Endothelial cell of umbilical vein (primary cell): ENCODE data around the gene SCUBE3. TPM values are rescaled to one million over a fixed set of nuclear protein-coding genes. Genes with fewer than 3 reads are reported as not detected.

Experiments
- BruUV-seq: library from RNA; stranded (reverse); fragments of 400-500 nt; replicated peaks from 2 replicates; lab custom pipeline; 2021; lab: Mats Ljungman, UMichigan
- CTCF ChIA-PET: fragments of 300-600, 350-600 bp; sonication (Branson Sonifier 250); formaldehyde crosslinking; loops from one replicate; lab custom pipeline; 2021; ENCODE audit warnings: antibody characterized with exemption, inconsistent platforms; lab: Charles Lee
- POLR2A ChIA-PET: fragments of 300-600, 350-600 bp; sonication (Branson Sonifier 250); formaldehyde crosslinking; loops from one replicate; lab custom pipeline; 2021; ENCODE audit warnings: antibody characterized with exemption, inconsistent platforms; lab: Charles Lee
- DNase-seq: peaks from one replicate; pipeline ENCODE4 v3.0.0-alpha.2; 2011; ENCODE audit warnings: low read depth, low spot score
- FAIRE-seq: peaks from 2 replicates; lab custom pipeline; 2011; peaks lifted over from hg19 to GRCh38; lab: Jason Lieb, UNC
- H2AFZ ChIP-seq: 2 replicates; pipeline ENCODE4 v1.6.0; 2012; ENCODE audit warnings: low read depth, low read length, control low read depth, inconsistent platforms
- H3K27ac ChIP-seq: 2 replicates; pipeline ENCODE4 v1.5.1; 2011; ENCODE audit warnings: low read depth, mild to moderate bottlenecking, control low read depth, low read length, moderate library complexity; ENCODE audit not compliant: insufficient read depth
- H3K27me3 ChIP-seq, 2 experiments: 2 replicates each; pipeline versions ENCODE4 v1.6.0 to v1.6.1; 2011; ENCODE audit warnings: low read length in 2 of 2, mixed read lengths in 1 of 2; ENCODE audit not compliant: control insufficient read depth in 2 of 2, insufficient read depth in 2 of 2
- H3K36me3 ChIP-seq, 2 experiments: 2 replicates in 1 of 2; 3 replicates in 1 of 2; pipeline ENCODE4 v1.5.1; 2011; ENCODE audit warnings: low read length in 2 of 2, mild to moderate bottlenecking in 1 of 2, moderate library complexity in 1 of 2; ENCODE audit not compliant: control insufficient read depth in 2 of 2, insufficient read depth in 2 of 2; ENCODE audit errors: extremely low read depth in 1 of 2
- H3K4me1 ChIP-seq: 3 replicates; pipeline ENCODE4 v1.5.1; 2011; ENCODE audit warnings: mild to moderate bottlenecking, low read length; ENCODE audit not compliant: control insufficient read depth, insufficient read depth; ENCODE audit errors: extremely low read depth
- H3K4me2 ChIP-seq: 2 replicates; pipeline ENCODE4 v1.6.1; 2011; ENCODE audit warnings: low read length, control low read depth, mixed read lengths; ENCODE audit not compliant: insufficient read depth
- H3K4me3 ChIP-seq, 3 experiments: fragments of 200-600 bp in 1 of 3; sonication (generic), shearing (Covaris generic) in 1 of 3; replicated peaks in 1 of 3; 2 replicates each; pipeline ENCODE4 v1.5.1; 2011 to 2016; ENCODE audit warnings: control low read depth in 3 of 3, low read length in 3 of 3, mild to moderate bottlenecking in 2 of 3, inconsistent platforms in 1 of 3, low read depth in 1 of 3, moderate library complexity in 1 of 3; ENCODE audit not compliant: insufficient read depth in 1 of 3
- H3K79me2 ChIP-seq: 2 replicates; pipeline ENCODE4 v1.6.0; 2012; ENCODE audit warnings: low read length, inconsistent platforms; ENCODE audit not compliant: control insufficient read depth, insufficient read depth
- H3K9ac ChIP-seq: replicated peaks from 2 replicates; pipeline ENCODE3; 2011; ENCODE audit warnings: low read length, control low read depth; ENCODE audit not compliant: insufficient read depth; ENCODE audit errors: extremely low read depth
- H3K9me1 ChIP-seq: replicated peaks from 3 replicates; pipeline ENCODE4 v1.6.0; 2011; ENCODE audit warnings: mild to moderate bottlenecking, low read length; ENCODE audit not compliant: control insufficient read depth, insufficient read depth; ENCODE audit errors: extremely low read depth
- H3K9me3 ChIP-seq: replicated peaks from 2 replicates; pipeline ENCODE4 v1.5.1; 2012; ENCODE audit warnings: low read length, inconsistent platforms; ENCODE audit not compliant: control insufficient read depth, insufficient read depth
- H4K20me1 ChIP-seq: replicated peaks from 2 replicates; pipeline ENCODE3; 2011; ENCODE audit warnings: mild to moderate bottlenecking, low read length; ENCODE audit not compliant: control insufficient read depth, insufficient read depth; ENCODE audit errors: extremely low read depth
- EZH2 ChIP-seq: IDR thresholded peaks from 2 replicates; pipeline ENCODE4 v1.6.1; 2012; ENCODE audit warnings: borderline replicate concordance, low read depth, mild to moderate bottlenecking, moderate library complexity, low read length, inconsistent platforms; ENCODE audit not compliant: severe bottlenecking
- FOS ChIP-seq: IDR thresholded peaks from 2 replicates; pipeline ENCODE4 v1.6.1; 2011; ENCODE audit warnings: mild to moderate bottlenecking, low read length, moderate library complexity, borderline replicate concordance; ENCODE audit not compliant: insufficient read depth
- GATA2 ChIP-seq: IDR thresholded peaks from 2 replicates; pipeline ENCODE4 v1.7.0; 2011; ENCODE audit warnings: low read depth, mild to moderate bottlenecking, moderate library complexity, mixed read lengths, low read length; ENCODE audit not compliant: insufficient read length, insufficient read depth
- JUN ChIP-seq: IDR thresholded peaks from 2 replicates; pipeline ENCODE4 v1.6.1; 2011; ENCODE audit warnings: borderline replicate concordance, low read depth; ENCODE audit not compliant: insufficient read length, insufficient read depth
- MYC ChIP-seq: IDR thresholded peaks from one replicate; pipeline ENCODE4 v1.6.1; 2011; ENCODE audit warnings: mild to moderate bottlenecking, low read depth, low read length
- POLR2A ChIP-seq: IDR thresholded peaks from 2 replicates; pipeline ENCODE4 v1.6.1; 2012; ENCODE audit warnings: low read depth, mild to moderate bottlenecking, control low read depth, low read length
- POLR2AphosphoS5 ChIP-seq: IDR thresholded peaks from 2 replicates; pipeline ENCODE4 v1.6.1; 2012; ENCODE audit warnings: low read depth, mild to moderate bottlenecking, control low read depth, low read length, moderate library complexity; ENCODE audit not compliant: insufficient read depth
- dilution Hi-C: fragments of 300-500 bp; cut with MboI; formaldehyde crosslinking; loops from one replicate; pipeline ENCODE4 v1.15.0; 2019; ENCODE audit warnings: low sequenced_read_pairs; ENCODE audit not compliant: extremely low pct_ligation_motif_present
- intact Hi-C: fragments of 100-400 bp; cut with micrococcal nuclease; formaldehyde crosslinking; loops from one replicate; pipeline ENCODE4 v1.10.0; 2022
- polyA plus RNA-seq, 4 experiments: library from polyadenylated mRNA; depleted of rRNA in 3 of 4; stranded (reverse) in 3 of 4; unstranded in 1 of 4; fragments of >200 nt; gene quantifications; 2 replicates each; pipeline versions ENCODE4 v1.2.1 to v1.2.3, GENCODE V29; 2011 to 2012; ENCODE audit warnings: missing spikeins in 1 of 4
- total RNA-seq: library from RNA; stranded (reverse); gene quantifications from 2 replicates; pipeline ENCODE4 v1.2.3, GENCODE V29; 2021
- TF ChIP-seq, protein P1 (sequence below): IDR thresholded peaks from 2 replicates; pipeline ENCODE4 v1.6.1; 2011; ENCODE audit not compliant: insufficient read depth, insufficient read length
- TF ChIP-seq, protein P2 (sequence below), 2 donors: IDR thresholded peaks; 1 replicate in 1 of 2; 2 replicates in 1 of 2; pipeline ENCODE4 v1.5.1; 2011; ENCODE audit warnings: low read length in 2 of 2, mild to moderate bottlenecking in 2 of 2, moderate library complexity in 2 of 2, control low read depth in 1 of 2, inconsistent platforms in 1 of 2, low read depth in 1 of 2; ENCODE audit not compliant: insufficient read depth in 1 of 2; ENCODE audit errors: extremely low read depth in 1 of 2

Gene SCUBE3
- total and polyA plus RNA-seq, 2 donors (not counting 3 experiments of a cell fraction or from before 2014, with no cell fraction given) = 1.1 to 1.5 TPM

DNA sequence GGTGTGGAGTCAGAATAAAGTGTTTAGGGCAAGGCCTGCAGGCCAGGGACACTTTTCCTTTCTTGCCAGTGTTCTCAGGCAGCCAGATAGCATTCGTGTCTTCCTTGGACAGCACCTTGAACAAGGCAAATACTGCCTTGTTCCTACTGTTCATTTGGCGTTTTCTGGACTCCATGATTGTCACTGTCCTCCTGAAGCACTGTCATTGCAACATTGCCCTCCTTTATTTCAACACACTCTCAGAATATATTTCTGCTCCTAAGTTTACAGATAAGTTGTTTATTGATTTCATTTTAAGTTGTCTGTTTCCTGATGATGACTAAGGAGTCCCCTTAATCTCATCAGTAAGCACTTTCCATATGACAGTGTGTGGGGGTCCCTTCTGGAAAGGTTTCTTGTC lies 68.7 kb downstream of the SCUBE3 start:
- dilution Hi-C loops (no loop called here), intact Hi-C loops (no loop called here)
- H2AFZ ChIP-seq = no peak overlapping the region
- no peaks in the 10 kb centered on the region for H3K79me2 ChIP-seq
- ChIA-PET CTCF (interaction anchor here (2.6 kb wide), 1 partner anchor 12 kb away, joined by 7 read pairs; no protein-coding TSS in a partner anchor), POLR2A (no interaction called here)
- H3K9me1 ChIP-seq = no peaks in the 10 kb centered on the region
- H3K9ac ChIP-seq = no peak overlapping the region
- no peaks in the 10 kb centered on the region for H4K20me1 ChIP-seq
- TF ChIP-seq, protein P1, sequence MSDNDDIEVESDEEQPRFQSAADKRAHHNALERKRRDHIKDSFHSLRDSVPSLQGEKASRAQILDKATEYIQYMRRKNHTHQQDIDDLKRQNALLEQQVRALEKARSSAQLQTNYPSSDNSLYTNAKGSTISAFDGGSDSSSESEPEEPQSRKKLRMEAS = no peak
- TF ChIP-seq, protein P2, sequence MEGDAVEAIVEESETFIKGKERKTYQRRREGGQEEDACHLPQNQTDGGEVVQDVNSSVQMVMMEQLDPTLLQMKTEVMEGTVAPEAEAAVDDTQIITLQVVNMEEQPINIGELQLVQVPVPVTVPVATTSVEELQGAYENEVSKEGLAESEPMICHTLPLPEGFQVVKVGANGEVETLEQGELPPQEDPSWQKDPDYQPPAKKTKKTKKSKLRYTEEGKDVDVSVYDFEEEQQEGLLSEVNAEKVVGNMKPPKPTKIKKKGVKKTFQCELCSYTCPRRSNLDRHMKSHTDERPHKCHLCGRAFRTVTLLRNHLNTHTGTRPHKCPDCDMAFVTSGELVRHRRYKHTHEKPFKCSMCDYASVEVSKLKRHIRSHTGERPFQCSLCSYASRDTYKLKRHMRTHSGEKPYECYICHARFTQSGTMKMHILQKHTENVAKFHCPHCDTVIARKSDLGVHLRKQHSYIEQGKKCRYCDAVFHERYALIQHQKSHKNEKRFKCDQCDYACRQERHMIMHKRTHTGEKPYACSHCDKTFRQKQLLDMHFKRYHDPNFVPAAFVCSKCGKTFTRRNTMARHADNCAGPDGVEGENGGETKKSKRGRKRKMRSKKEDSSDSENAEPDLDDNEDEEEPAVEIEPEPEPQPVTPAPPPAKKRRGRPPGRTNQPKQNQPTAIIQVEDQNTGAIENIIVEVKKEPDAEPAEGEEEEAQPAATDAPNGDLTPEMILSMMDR (IDR thresholded peaks at IDR 0.05; ENCODE audit: extremely low read depth in 1 of 2, insufficient read depth in 1 of 2, low read depth in 1 of 2, low read length in 2 of 2) = no peak
- no peak for TF ChIP-seq GATA2
- TF ChIP-seq POLR2A = no peak
- TF ChIP-seq POLR2AphosphoS5 = no peak
- TF ChIP-seq JUN = no peak
- TF ChIP-seq EZH2 = no peak
- TF ChIP-seq MYC = no peak
- TF ChIP-seq FOS = no peak
- H3K36me3 ChIP-seq = peaks cover 3 to 17% of the 10 kb centered on the region in 2 experiments
- H3K27ac ChIP-seq = no peak overlapping the region
- FAIRE-seq (no peak), DNase-seq (no peak)
- no TSS peak for BruUV-seq
- H3K9me3 ChIP-seq = no peaks in the 10 kb centered on the region
- no peak overlapping the region for H3K4me2 ChIP-seq
- no peaks in the 10 kb centered on the region for H3K4me1 ChIP-seq
- H3K27me3 ChIP-seq = no peaks in the 10 kb centered on the region
- H3K4me3 ChIP-seq = no peak overlapping the region
